Neural cell (in vitro differentiated cells): ENCODE measurements around the gene ZDHHC1. TPM values are rescaled to one million over a fixed set of nuclear protein-coding genes. Genes with fewer than 3 reads are reported as not detected.

Experiments used
- H2AFZ ChIP-seq: fragments of 200-600, 300-800 bp; sonication (generic), shearing (Covaris generic); 2 replicates; pipeline ENCODE4 v1.6.0; 2014; ENCODE audit warnings: low read depth, mild to moderate bottlenecking, antibody characterized with exemption, low read length, moderate library complexity
- H3F3A ChIP-seq: fragments of 200-600 bp; shearing (Covaris generic); 2 replicates; pipeline ENCODE4 v1.6.1; 2016; ENCODE audit warnings: mild to moderate bottlenecking, moderate library complexity, mixed read lengths, antibody characterized with exemption, low read length; ENCODE audit not compliant: insufficient read depth, poor library complexity, severe bottlenecking
- H3K27ac ChIP-seq: fragments of 200-600, 300-800 bp; sonication (generic), shearing (Covaris generic); 2 replicates; pipeline ENCODE4 v1.5.1; 2014; ENCODE audit warnings: mild to moderate bottlenecking, low read length, moderate library complexity
- H3K27me3 ChIP-seq: fragments of 300-800, 200-600 bp; sonication (generic), shearing (Covaris generic); 2 replicates; pipeline ENCODE4 v1.6.0; 2014; ENCODE audit warnings: mild to moderate bottlenecking, low read depth, low read length, moderate library complexity; ENCODE audit not compliant: insufficient read depth
- H3K36me3 ChIP-seq: fragments of 300-800, 200-600 bp; sonication (generic), shearing (Covaris generic); 2 replicates; pipeline ENCODE4 v1.5.1; 2014; ENCODE audit warnings: mild to moderate bottlenecking, antibody characterized with exemption, low read length, moderate library complexity; ENCODE audit not compliant: insufficient read depth
- H3K4me2 ChIP-seq: fragments of 300-800, 200-600 bp; sonication (generic), shearing (Covaris generic); 2 replicates; pipeline ENCODE4 v1.6.0; 2014; ENCODE audit warnings: mild to moderate bottlenecking, low read length
- H3K4me3 ChIP-seq: fragments of 300-800, 200-600 bp; sonication (generic), shearing (Covaris generic); 2 replicates; pipeline ENCODE4 v1.5.1; 2014; ENCODE audit warnings: mild to moderate bottlenecking, low read length, moderate library complexity
- H3K79me2 ChIP-seq: fragments of 200-600 bp; shearing (Covaris generic); replicated peaks from 2 replicates; pipeline ENCODE4 v1.6.0; 2014; ENCODE audit warnings: mild to moderate bottlenecking, low read length, moderate library complexity; ENCODE audit not compliant: insufficient read depth
- H3K9ac ChIP-seq: fragments of 300-800, 200-600 bp; sonication (generic), shearing (Covaris generic); 2 replicates; pipeline ENCODE4 v1.6.1; 2016; ENCODE audit warnings: mild to moderate bottlenecking, low read length, mixed read lengths
- H3K9me2 ChIP-seq: fragments of 200-600 bp; shearing (Covaris generic); 2 replicates; pipeline ENCODE4 v1.6.1; 2016; ENCODE audit warnings: mild to moderate bottlenecking, low read length, mixed read lengths; ENCODE audit not compliant: insufficient read depth
- H3K9me3 ChIP-seq: fragments of 200-600, 300-800 bp; sonication (generic), shearing (Covaris generic); 2 replicates; pipeline ENCODE4 v1.6.1; 2016; ENCODE audit warnings: mild to moderate bottlenecking, mixed run types, low read length, moderate library complexity, mixed read lengths
- H4K20me1 ChIP-seq: fragments of 200-600 bp; shearing (Covaris generic); 2 replicates; pipeline ENCODE4 v1.6.1; 2016; ENCODE audit warnings: mild to moderate bottlenecking, mixed run types; ENCODE audit not compliant: insufficient read depth
- CTCF ChIP-seq: fragments of 450-650 bp; IDR thresholded peaks from 2 replicates; pipeline ENCODE4 v1.5.1; 2014; ENCODE audit warnings: antibody characterized with exemption, mild to moderate bottlenecking, moderate library complexity; ENCODE audit not compliant: poor library complexity, severe bottlenecking
- EP300 ChIP-seq: fragments of 450-650 bp; conservative IDR thresholded peaks from 2 replicates; pipeline ENCODE4 v1.6.1; 2014; ENCODE audit warnings: antibody characterized with exemption, mild to moderate bottlenecking, moderate library complexity; ENCODE audit not compliant: poor library complexity, severe bottlenecking
- EZH2 ChIP-seq: fragments of 200-600, 300-800 bp; shearing (Covaris generic), sonication (generic); IDR thresholded peaks from 2 replicates; pipeline ENCODE4 v1.6.1; 2014; ENCODE audit warnings: antibody characterized with exemption, low read length, borderline replicate concordance, mild to moderate bottlenecking; ENCODE audit not compliant: insufficient read depth, poor library complexity, severe bottlenecking
- MXI1 ChIP-seq: fragments of 450-650 bp; conservative IDR thresholded peaks from 2 replicates; pipeline ENCODE4 v1.6.1; 2014; ENCODE audit warnings: antibody characterized with exemption, mild to moderate bottlenecking; ENCODE audit not compliant: poor library complexity, severe bottlenecking
- POLR2AphosphoS5 ChIP-seq: IDR thresholded peaks from 2 replicates; pipeline ENCODE4 v1.6.1; 2012
- RAD21 ChIP-seq: fragments of 450-650 bp; conservative IDR thresholded peaks from 2 replicates; pipeline ENCODE4 v1.6.1; 2014; ENCODE audit warnings: antibody characterized with exemption, mild to moderate bottlenecking, moderate library complexity
- REST ChIP-seq: IDR thresholded peaks from 2 replicates; pipeline ENCODE4 v1.6.1; 2012; ENCODE audit warnings: borderline replicate concordance
- SMC3 ChIP-seq: fragments of 450-650 bp; conservative IDR thresholded peaks from 2 replicates; pipeline ENCODE4 v1.6.1; 2014; ENCODE audit warnings: antibody characterized with exemption, mild to moderate bottlenecking, moderate library complexity; ENCODE audit not compliant: poor library complexity
- TAF1 ChIP-seq: IDR thresholded peaks from 2 replicates; pipeline ENCODE4 v1.6.1; 2012; ENCODE audit warnings: low read depth
- polyA plus RNA-seq: library from polyadenylated mRNA; depleted of rRNA; stranded (reverse); fragments of >200 nt; gene quantifications from 2 replicates; pipeline ENCODE4 v1.2.3, GENCODE V29; 2014

ZDHHC1 gene
- polyA plus RNA-seq, 1 donor from 2014 or later: 1.7 TPM

DNA sequence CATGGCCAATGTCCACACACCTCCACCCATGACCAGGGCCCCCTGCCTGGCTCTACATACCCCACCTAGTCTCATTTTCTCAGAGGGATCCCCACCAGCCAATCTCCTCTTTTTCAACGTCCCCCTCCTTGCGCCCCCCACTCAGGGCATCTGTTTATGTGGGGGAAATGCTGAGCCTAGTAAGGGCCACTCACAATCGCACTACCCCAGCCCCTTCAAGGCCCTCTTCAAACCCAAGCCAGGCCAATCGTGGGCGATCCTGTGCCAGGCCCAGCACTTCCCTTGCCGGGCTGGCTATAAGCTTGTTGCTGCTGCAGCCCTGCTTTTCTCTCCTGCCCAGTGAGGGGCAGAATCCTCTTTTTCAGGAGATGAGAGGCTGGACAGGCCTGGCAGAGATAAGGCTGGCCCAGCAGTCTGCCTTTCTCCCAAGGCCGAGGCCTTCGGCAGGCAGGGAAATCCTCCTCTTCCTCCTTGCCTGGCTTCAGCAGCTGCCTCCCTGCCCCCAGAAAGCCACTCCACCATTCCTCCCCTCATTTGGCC lies 30.8 kb upstream of the ZDHHC1 start:
- Histone ChIP-seq H3F3A (no peaks in the 10 kb centered on the region), H3K79me2 (no peaks in the 10 kb centered on the region), H3K27me3 (no peaks in the 10 kb centered on the region), H3K9me3 (no peaks in the 10 kb centered on the region), H3K9ac (no peak overlapping the region), H3K4me3 (no peak overlapping the region), H3K36me3 (no peaks in the 10 kb centered on the region), H2AFZ (no peak overlapping the region), H3K27ac (no peak overlapping the region), H3K9me2 (no peaks in the 10 kb centered on the region), H3K4me2 (no peak overlapping the region), H4K20me1 (no peaks in the 10 kb centered on the region)
- no peak for TF ChIP-seq POLR2AphosphoS5
- no peak for TF ChIP-seq CTCF
- TF ChIP-seq RAD21: no peak
- no peak for TF ChIP-seq MXI1
- no peak for TF ChIP-seq REST
- TF ChIP-seq SMC3: no peak
- TF ChIP-seq TAF1: no peak
- TF ChIP-seq EP300: no peak
- TF ChIP-seq EZH2: no peak

DNA sequence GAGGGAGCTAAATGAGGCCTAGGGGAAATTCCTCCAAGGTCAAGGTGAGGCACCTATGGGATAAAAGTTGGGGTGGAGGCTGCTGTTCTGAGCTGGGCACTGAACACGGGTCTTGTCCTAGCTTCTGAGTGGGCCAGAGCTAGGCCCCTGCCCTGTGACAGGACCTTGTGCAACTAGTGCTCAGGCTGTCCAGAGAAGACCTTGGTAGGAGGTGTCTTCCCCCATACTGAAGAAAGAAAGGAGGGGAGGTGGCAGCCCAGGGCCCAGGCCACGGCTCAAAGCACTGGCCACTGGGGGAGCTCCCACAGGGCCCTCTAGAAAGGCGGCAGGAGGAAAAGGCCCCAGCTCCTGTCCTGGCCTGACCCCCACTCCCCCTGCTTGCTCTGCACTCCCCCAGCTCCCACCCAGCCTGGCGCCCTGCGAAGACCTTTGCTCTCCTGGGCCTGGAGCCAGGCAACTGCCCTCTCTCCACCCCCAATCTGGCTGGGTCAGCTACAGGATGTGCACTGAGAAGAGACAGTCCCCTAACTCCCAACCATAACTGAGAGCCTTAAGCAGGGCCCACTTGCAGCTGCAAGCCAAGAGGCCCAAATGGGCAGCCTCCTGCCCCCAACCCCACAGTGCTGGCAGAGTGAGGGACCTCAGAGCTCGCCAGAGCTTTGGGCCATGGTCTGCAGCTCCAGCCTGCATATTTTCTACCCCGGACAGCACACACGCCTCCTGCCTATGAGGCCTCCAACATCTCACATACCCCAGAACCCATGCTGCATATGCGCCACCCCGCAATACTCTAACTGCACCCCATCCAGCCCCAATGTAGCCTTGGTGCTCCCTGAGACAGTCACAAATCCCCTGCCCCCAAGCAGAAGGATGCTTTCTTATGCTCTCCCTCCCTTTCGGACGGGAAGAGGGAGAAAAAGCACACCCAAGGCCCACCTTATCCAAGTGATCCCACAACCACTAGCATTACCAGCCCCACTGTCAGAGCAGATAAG lies 29.9 kb upstream of the ZDHHC1 start:
- Histone ChIP-seq H4K20me1 (no peaks in the 10 kb centered on the region), H3K4me3 (no peak overlapping the region), H2AFZ (no peak overlapping the region), H3K9me2 (no peaks in the 10 kb centered on the region), H3K27me3 (no peaks in the 10 kb centered on the region), H3K4me2 (no peak overlapping the region), H3K9me3 (no peaks in the 10 kb centered on the region), H3K27ac (no peak overlapping the region), H3K36me3 (no peaks in the 10 kb centered on the region), H3K9ac (no peak overlapping the region), H3F3A (no peaks in the 10 kb centered on the region), H3K79me2 (no peaks in the 10 kb centered on the region)
- no peak for TF ChIP-seq CTCF
- TF ChIP-seq EP300: no peak
- no peak for TF ChIP-seq MXI1
- no peak for TF ChIP-seq RAD21
- no peak for TF ChIP-seq TAF1
- TF ChIP-seq EZH2: no peak
- no peak for TF ChIP-seq REST
- no peak for TF ChIP-seq SMC3
- TF ChIP-seq POLR2AphosphoS5: no peak
